ENCODE measurements around the gene EXOC7. TPM values are rescaled to one million over a fixed set of nuclear protein-coding genes. Genes with fewer than 3 reads are reported as not detected.
"Not testable (repeated sequence)": the region's sequence is repeated elsewhere in the genome, so short reads cannot be mapped to it uniquely, and the experiment has no call there.

EXOC7 gene
- total and polyA plus RNA-seq, 2 donors (not counting 1 experiment from before 2014, with no cell fraction given), result 66.8 to 88.8 TPM

DNA sequence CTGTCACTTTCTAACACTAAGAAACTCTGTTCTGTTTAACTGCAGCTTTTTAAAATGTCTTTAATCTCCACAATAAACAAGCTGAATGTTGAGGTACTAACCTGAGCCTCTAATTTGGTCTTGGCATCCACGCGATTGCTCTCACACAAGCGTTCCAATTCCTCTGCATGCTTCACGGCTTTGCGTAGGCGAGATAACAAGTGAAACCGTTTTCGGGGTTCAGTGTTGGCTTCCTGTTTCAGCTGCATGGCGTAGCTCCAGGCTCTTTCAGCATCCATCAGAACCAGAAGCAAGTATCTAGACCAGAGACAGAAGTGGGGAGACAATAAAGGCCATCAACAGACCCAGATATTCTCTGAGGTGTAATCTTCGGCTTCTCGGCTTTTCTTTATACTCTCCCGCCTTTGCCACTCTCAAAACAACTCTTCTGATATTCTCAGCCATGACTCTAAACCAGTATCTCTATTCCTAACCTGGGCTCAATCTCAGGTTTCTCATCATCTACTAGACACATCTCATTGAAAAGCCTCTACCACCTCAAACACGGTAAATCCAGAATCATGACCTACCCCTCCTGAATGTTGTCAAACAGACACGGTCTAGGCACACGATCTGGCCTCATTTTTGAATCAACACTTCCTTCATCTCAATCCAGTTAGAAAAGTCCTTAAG, 39.6 kb downstream of the EXOC7 start:
- Histone ChIP-seq H3K79me2 (ENCODE audit: control insufficient read depth, insufficient read depth, low read length) (peaks cover 4% of the 10 kb centered on the region), H3K4me3 (replicated peaks in 1 of 4; ENCODE audit: control extremely low read depth in 1 of 4, insufficient read depth in 1 of 4, low read depth in 3 of 4, low read length in 4 of 4) (no peak overlapping the region), H3K36me3 (ENCODE audit: control insufficient read depth, insufficient read depth, low read length) (peaks cover 15% of the 10 kb centered on the region), H3K9ac (ENCODE audit: insufficient read depth, low read length) (no peak overlapping the region), H3K4me1 (ENCODE audit: control insufficient read depth, extremely low read depth, insufficient read depth, low read length) (no peaks in the 10 kb centered on the region), H3K9me3 (ENCODE audit: control insufficient read depth, insufficient read depth, low read depth, low read length) (no peaks in the 10 kb centered on the region), H3K27ac (ENCODE audit: insufficient read depth, low read length) (no peak overlapping the region), H2AFZ (ENCODE audit: low read length) (no peak overlapping the region), H3K4me2 (ENCODE audit: extremely low read depth, insufficient read depth, low read length) (no peak overlapping the region), H4K20me1 (ENCODE audit: control insufficient read depth, extremely low read depth, insufficient read depth, low read length) (no peaks in the 10 kb centered on the region), H3K27me3 (ENCODE audit: control insufficient read depth, insufficient read depth, low read length) (no peaks in the 10 kb centered on the region)
- TF ChIP-seq, protein P1, sequence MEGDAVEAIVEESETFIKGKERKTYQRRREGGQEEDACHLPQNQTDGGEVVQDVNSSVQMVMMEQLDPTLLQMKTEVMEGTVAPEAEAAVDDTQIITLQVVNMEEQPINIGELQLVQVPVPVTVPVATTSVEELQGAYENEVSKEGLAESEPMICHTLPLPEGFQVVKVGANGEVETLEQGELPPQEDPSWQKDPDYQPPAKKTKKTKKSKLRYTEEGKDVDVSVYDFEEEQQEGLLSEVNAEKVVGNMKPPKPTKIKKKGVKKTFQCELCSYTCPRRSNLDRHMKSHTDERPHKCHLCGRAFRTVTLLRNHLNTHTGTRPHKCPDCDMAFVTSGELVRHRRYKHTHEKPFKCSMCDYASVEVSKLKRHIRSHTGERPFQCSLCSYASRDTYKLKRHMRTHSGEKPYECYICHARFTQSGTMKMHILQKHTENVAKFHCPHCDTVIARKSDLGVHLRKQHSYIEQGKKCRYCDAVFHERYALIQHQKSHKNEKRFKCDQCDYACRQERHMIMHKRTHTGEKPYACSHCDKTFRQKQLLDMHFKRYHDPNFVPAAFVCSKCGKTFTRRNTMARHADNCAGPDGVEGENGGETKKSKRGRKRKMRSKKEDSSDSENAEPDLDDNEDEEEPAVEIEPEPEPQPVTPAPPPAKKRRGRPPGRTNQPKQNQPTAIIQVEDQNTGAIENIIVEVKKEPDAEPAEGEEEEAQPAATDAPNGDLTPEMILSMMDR (conservative IDR thresholded peaks at IDR 0.05 in 1 of 2, IDR thresholded peaks at IDR 0.05 in 1 of 2; ENCODE audit: low read depth in 1 of 2, low read length in 2 of 2), result no peak
- TF ChIP-seq EZH2 (IDR thresholded peaks at IDR 0.05; ENCODE audit: low read length, missing control alignments), result no peak
- DNase-seq (ENCODE audit: low read depth in 2 of 2), result no peak

DNA sequence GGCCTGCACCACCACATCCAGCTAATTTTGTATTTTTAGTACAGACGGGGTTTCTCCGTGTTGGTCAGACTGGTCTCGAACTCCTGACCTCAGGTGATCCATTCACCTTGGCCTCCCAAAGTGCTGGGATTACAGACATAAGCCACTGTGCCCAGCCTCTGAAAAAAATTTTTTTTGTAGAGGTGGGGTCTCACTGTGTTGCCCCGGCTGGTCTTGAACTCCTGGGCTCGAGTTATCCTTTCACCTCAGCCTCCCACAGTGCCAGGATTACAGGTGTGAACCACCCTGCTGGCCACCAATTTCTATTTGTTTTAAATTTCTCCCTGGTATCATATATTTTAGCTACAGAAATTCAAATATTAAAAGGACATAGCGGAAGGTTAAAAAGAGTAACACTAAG, 45.3 kb downstream of the EXOC7 start:
- H3K36me3 ChIP-seq (ENCODE audit: control insufficient read depth, insufficient read depth, low read length), result peaks cover 11% of the 10 kb centered on the region
- not testable (repeated sequence) for H3K9ac ChIP-seq (ENCODE audit: insufficient read depth, low read length); H3K4me3 ChIP-seq (replicated peaks in 1 of 4; ENCODE audit: control extremely low read depth in 1 of 4, insufficient read depth in 1 of 4, low read depth in 3 of 4, low read length in 4 of 4); H3K79me2 ChIP-seq (ENCODE audit: control insufficient read depth, insufficient read depth, low read length); H4K20me1 ChIP-seq (ENCODE audit: control insufficient read depth, extremely low read depth, insufficient read depth, low read length); H2AFZ ChIP-seq (ENCODE audit: low read length); DNase-seq (ENCODE audit: low read depth in 2 of 2); H3K27ac ChIP-seq (ENCODE audit: insufficient read depth, low read length); H3K4me1 ChIP-seq (ENCODE audit: control insufficient read depth, extremely low read depth, insufficient read depth, low read length); H3K4me2 ChIP-seq (ENCODE audit: extremely low read depth, insufficient read depth, low read length); H3K27me3 ChIP-seq (ENCODE audit: control insufficient read depth, insufficient read depth, low read length); H3K9me3 ChIP-seq (ENCODE audit: control insufficient read depth, insufficient read depth, low read depth, low read length)

DNA sequence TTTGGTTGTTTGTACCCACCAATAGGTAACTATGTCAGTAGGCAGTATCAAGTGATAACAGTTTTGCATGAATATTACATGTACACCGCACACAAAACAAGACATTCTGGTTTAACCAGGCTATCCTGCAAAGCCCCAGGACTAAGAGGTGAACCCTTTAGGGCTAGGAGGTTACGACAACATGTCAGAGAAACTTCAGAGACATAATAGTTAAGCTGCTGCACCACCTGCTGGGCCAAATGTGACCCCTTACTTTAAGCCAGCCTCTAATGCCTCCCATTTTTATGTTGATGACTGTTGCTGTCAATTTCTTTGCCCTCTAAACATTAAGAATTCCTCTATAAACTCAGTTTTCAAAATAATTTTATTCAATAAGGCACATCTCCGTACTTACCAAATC, 46.7 kb downstream of the EXOC7 start:
- no peaks in the 10 kb centered on the region for H3K27me3 ChIP-seq (ENCODE audit: control insufficient read depth, insufficient read depth, low read length)

More for the DNA sequence above, 46.7 kb downstream of the EXOC7 start:
- Histone ChIP-seq H3K27ac (ENCODE audit: insufficient read depth, low read length) (no peak overlapping the region), H2AFZ (ENCODE audit: low read length) (no peak overlapping the region), H3K79me2 (ENCODE audit: control insufficient read depth, insufficient read depth, low read length) (no peaks in the 10 kb centered on the region), H3K4me2 (ENCODE audit: extremely low read depth, insufficient read depth, low read length) (no peak overlapping the region), H4K20me1 (ENCODE audit: control insufficient read depth, extremely low read depth, insufficient read depth, low read length) (no peaks in the 10 kb centered on the region), H3K36me3 (ENCODE audit: control insufficient read depth, insufficient read depth, low read length) (peaks cover 11% of the 10 kb centered on the region), H3K4me1 (ENCODE audit: control insufficient read depth, extremely low read depth, insufficient read depth, low read length) (peaks cover 2% of the 10 kb centered on the region), H3K4me3 (replicated peaks in 1 of 4; ENCODE audit: control extremely low read depth in 1 of 4, insufficient read depth in 1 of 4, low read depth in 3 of 4, low read length in 4 of 4) (no peak overlapping the region), H3K9me3 (ENCODE audit: control insufficient read depth, insufficient read depth, low read depth, low read length) (no peaks in the 10 kb centered on the region), H3K9ac (ENCODE audit: insufficient read depth, low read length) (no peak overlapping the region)
- TF ChIP-seq, protein P1 (conservative IDR thresholded peaks at IDR 0.05 in 1 of 2, IDR thresholded peaks at IDR 0.05 in 1 of 2; ENCODE audit: low read depth in 1 of 2, low read length in 2 of 2), result no peak
- no peak for TF ChIP-seq EZH2 (IDR thresholded peaks at IDR 0.05; ENCODE audit: low read length, missing control alignments)
- DNase-seq (ENCODE audit: low read depth in 2 of 2), result no peak

Data from fibroblast of lung (primary cell).